ENCODE results near the gene CXCR4.

Gene CXCR4

DNA sequence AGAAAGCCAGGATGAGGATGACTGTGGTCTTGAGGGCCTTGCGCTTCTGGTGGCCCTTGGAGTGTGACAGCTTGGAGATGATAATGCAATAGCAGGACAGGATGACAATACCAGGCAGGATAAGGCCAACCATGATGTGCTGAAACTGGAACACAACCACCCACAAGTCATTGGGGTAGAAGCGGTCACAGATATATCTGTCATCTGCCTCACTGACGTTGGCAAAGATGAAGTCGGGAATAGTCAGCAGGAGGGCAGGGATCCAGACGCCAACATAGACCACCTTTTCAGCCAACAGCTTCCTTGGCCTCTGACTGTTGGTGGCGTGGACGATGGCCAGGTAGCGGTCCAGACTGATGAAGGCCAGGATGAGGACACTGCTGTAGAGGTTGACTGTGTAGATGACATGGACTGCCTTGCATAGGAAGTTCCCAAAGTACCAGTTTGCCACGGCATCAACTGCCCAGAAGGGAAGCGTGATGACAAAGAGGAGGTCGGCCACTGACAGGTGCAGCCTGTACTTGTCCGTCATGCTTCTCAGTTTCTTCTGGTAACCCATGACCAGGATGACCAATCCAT lies 2.7 kb downstream of the CXCR4 start:
- H3K4me3 ChIP-seq (ENCODE audit: low read depth, low read length), result no peak overlapping the region
- no peak for DNase-seq
- no peaks in the 10 kb centered on the region for H3K36me3 ChIP-seq
- no peaks in the 10 kb centered on the region for H3K9me3 ChIP-seq
- no peak for TF ChIP-seq CTCF (IDR thresholded peaks at IDR 0.05; ENCODE audit: low read depth, low read length)
- H3K27me3 ChIP-seq, result peaks cover 18% of the 10 kb centered on the region
- H3K4me1 ChIP-seq, result peaks cover 4% of the 10 kb centered on the region

- no peak for TF ChIP-seq CTCF (IDR thresholded peaks at IDR 0.05; ENCODE audit: low read depth, low read length)
- Histone ChIP-seq H3K36me3 (no peaks in the 10 kb centered on the region), H3K27me3 (peaks cover 18% of the 10 kb centered on the region), H3K9me3 (no peaks in the 10 kb centered on the region), H3K4me3 (ENCODE audit: low read depth, low read length) (no peak overlapping the region), H3K4me1 (peaks cover 4% of the 10 kb centered on the region)
- no peak for DNase-seq
Observed at GRCh38 chr2:136114382-136114781, 3.6 kb downstream of the CXCR4 start.

GRCh38 chr2:136113209-136113971 lies 4.6 kb downstream of the CXCR4 start:
- no peak for TF ChIP-seq CTCF (IDR thresholded peaks at IDR 0.05; ENCODE audit: low read depth, low read length)
- H3K9me3 ChIP-seq, result no peaks in the 10 kb centered on the region
- peaks cover 4% of the 10 kb centered on the region for H3K4me1 ChIP-seq
- H3K4me3 ChIP-seq (ENCODE audit: low read depth, low read length), result no peak overlapping the region
- H3K36me3 ChIP-seq, result no peaks in the 10 kb centered on the region
- no peak for DNase-seq
- peaks cover 18% of the 10 kb centered on the region for H3K27me3 ChIP-seq

- Histone ChIP-seq H3K4me3 (ENCODE audit: low read depth, low read length) (no peak overlapping the region), H3K4me1 (peaks cover 4% of the 10 kb centered on the region), H3K27me3 (peaks cover 18% of the 10 kb centered on the region), H3K36me3 (no peaks in the 10 kb centered on the region), H3K9me3 (no peaks in the 10 kb centered on the region)
- no peak for TF ChIP-seq CTCF (IDR thresholded peaks at IDR 0.05; ENCODE audit: low read depth, low read length)
- no peak for DNase-seq
Observed at GRCh38 chr2:136112317-136113208, 5.4 kb downstream of the CXCR4 start.

DNA sequence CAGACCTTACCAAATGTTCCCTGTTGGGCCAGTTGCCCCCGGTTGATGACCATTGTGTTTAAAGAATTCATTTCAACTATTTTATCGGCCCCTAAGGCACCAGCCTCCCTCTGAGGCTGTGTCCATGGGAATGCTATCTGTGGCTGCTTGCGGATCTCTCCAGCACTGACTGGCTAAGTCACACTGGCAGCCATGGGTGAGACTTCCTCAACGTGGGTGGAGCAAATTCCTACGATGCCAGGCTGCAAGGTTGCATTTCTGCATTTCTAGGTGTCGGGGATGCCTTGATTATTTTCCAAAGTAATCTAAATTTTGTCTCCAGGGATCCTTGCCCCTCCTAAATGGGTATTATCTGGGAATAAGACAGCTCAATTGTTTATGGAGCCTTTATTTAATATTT lies 6.2 kb downstream of the CXCR4 start:
- no peak for DNase-seq
- Histone ChIP-seq H3K27me3 (peaks cover 11% of the 10 kb centered on the region), H3K9me3 (no peaks in the 10 kb centered on the region), H3K36me3 (no peaks in the 10 kb centered on the region), H3K4me3 (ENCODE audit: low read depth, low read length) (no peak overlapping the region), H3K4me1 (peaks cover 4% of the 10 kb centered on the region)
- no peak for TF ChIP-seq CTCF (IDR thresholded peaks at IDR 0.05; ENCODE audit: low read depth, low read length)

All from BE2C (cell line).